GM21515 (cell line): ENCODE data around the gene KRTAP4-12.
"Not testable (repeated sequence)": the region's sequence is repeated elsewhere in the genome, so short reads cannot be mapped to it uniquely, and the experiment has no call there.

Source experiments
- ATAC-seq: cut with Tn5 transposase; IDR thresholded peaks from one replicate; pipeline ENCODE4 v1.9.1; 2021; ENCODE audit not compliant: unreplicated experiment

Gene KRTAP4-12

GRCh38 chr17:41096055-41096454, 27.9 kb downstream of the KRTAP4-12 start:
- ATAC-seq, result no peak

DNA sequence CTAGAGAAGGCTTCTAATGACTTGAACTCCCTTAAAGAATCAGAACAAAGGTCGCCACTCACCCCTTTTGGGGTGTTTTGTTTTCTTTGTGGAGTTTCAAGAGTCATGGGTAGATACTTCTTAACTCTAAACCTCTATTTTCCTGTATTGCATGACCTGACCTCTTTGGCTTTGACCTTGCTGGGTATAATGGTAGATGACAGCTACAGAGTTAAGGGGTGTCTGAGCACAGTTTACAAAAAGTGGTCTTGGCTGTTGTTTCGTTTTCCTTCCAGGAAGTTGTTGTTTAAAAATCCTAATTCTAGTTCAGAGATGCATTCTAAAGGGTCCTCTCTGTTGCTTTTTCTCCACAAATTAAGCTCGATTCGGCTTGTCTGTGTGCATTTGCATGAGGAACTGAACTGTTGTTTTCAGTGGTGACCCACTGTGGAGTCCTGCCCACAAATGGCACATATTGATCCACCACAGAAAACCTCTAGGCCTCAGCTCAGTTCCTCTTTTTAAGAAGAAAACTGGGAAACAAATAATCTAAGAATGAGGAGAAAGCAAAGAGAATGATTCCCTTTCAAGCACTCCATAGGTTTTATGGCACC, 35.1 kb downstream of the KRTAP4-12 start:
- ATAC-seq, result not testable (repeated sequence)

DNA sequence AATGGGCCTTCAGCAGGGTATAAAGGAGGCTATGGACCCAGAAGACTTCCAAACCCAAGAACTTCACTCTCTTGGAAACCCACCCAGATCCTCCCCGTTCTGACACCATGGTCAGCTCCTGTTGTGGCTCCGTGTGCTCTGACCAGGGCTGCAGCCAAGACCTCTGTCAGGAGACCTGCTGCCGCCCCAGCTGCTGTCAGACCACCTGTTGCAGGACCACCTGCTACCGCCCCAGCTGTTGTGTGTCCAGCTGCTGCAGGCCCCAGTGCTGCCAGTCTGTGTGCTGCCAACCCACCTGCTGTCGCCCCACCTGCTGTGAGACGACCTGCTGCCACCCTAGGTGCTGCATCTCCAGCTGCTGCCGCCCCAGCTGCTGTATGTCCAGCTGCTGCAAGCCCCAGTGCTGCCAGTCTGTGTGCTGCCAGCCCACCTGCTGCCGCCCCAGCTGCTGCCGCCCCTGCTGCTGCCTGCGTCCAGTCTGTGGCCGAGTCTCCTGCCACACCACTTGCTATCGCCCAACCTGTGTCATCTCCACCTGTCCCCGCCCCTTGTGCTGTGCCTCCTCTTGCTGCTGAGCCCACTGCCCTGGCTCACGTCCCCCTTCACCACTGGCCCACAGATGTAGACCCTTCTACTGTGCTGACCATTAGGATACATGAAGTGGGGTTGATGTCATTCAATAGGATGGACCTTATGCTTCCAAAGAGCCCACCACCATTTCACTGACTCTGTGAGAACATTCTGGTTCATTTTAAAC, 39.7 kb downstream of the KRTAP4-12 start, which contains the start of gene KRTAP4-7:
Gene KRTAP4-7, plus strand, starts transcription at position 51 of the 757 bp plus-strand sequence. Its CDS starts 57 bp downstream, at position 108.
- ATAC-seq, result not testable (repeated sequence)

GRCh38 chr17:41083427-41083826, 40.6 kb downstream of the KRTAP4-12 start:
- ATAC-seq, result not testable (repeated sequence)

DNA sequence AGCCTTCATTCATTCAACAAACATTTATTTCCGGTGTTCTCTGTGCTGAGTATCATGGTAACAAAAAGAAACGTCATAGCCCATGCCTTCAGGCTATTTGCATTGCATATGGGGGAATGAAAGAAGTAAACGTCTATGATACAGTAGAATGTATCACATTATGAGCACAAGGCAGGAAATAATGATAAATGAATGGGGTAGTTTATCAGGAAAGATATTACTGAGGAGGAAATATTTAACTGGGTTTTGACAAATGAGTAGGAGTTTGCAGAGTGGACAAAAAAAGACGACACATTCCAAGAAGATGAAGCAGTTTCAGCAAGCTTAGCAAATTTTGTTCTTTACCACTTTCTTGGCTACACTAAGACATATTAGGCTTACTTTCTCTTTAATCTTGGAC, 41.4 kb downstream of the KRTAP4-12 start:
- no peak for ATAC-seq

DNA sequence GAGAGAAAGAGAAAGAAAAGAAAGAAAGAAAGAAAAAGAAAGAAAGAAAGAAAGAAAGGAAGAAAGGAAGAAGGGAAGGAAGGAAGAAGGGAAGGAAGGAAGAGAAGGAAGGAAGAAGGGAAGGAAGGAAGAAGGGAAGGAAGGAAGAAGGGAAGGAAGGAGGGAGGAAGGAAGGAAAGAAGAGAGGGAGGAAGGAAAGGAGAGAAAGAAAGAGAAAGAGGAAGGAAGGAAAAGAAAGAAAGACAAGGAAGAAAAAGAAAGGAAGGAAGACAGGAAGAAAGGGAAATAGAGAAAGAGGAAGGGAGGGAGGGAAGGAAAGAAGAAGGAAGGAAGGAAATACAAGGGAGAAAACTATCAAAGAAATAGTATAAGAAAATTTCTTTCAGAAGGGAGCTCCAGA, 47.2 kb downstream of the KRTAP4-12 start:
- ATAC-seq, result no peak

DNA sequence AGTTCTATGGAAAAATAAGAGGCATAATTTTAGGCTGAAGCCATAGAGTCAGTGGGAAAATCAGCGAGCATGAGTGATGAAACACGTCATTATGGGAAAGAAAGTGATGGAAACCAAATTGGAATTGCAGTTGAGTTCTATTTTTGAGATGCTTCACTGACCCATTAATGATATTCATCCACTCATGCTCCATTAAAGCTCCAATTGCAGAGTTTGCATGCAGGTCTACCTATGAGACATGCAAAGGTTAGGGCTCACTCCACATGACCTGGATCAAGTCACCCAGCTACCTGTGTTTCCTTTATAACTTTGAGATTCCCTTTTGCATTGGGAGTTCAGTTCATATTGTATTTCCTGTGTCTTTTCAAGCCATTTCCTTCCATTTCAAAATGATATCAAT, 50.3 kb downstream of the KRTAP4-12 start:
- no peak for ATAC-seq
